Retinal pigment epithelial cell (primary cell): ENCODE data around the gene N4BP2.

Source experiments
- DNase-seq: peaks from one replicate; pipeline ENCODE4 v3.0.0-alpha.2; 2010; ENCODE audit warnings: low read depth
- H3K4me3 ChIP-seq: 2 replicates; pipeline ENCODE4 v1.5.1; 2011; ENCODE audit warnings: mild to moderate bottlenecking, low read length, control low read depth, moderate library complexity
- TF ChIP-seq, protein P1 (sequence below): conservative IDR thresholded peaks from 2 replicates; pipeline ENCODE4 v1.5.1; 2011; ENCODE audit warnings: low read depth, low read length, control low read depth, inconsistent platforms

The N4BP2 gene

DNA sequence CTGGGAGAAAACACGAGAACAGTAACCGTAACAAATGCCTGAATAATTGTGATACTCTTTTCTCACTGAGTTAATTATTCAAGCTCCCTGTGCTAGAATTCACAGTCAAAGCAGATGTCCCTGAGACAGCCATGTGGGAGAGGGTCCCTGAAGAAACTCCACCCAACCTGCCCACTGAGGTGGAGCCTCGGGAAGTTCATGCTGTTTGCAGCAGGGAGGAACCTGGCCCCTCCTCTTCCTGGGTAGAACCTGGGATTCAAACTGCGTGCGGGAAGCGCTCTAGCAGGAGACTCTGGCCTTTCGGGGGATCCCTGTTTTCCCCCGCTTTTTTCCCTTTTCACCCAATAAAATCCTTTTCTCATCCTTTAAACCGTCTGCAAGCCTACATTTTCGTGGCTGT lies 120.0 kb downstream of the N4BP2 start:
- TF ChIP-seq, protein P1, sequence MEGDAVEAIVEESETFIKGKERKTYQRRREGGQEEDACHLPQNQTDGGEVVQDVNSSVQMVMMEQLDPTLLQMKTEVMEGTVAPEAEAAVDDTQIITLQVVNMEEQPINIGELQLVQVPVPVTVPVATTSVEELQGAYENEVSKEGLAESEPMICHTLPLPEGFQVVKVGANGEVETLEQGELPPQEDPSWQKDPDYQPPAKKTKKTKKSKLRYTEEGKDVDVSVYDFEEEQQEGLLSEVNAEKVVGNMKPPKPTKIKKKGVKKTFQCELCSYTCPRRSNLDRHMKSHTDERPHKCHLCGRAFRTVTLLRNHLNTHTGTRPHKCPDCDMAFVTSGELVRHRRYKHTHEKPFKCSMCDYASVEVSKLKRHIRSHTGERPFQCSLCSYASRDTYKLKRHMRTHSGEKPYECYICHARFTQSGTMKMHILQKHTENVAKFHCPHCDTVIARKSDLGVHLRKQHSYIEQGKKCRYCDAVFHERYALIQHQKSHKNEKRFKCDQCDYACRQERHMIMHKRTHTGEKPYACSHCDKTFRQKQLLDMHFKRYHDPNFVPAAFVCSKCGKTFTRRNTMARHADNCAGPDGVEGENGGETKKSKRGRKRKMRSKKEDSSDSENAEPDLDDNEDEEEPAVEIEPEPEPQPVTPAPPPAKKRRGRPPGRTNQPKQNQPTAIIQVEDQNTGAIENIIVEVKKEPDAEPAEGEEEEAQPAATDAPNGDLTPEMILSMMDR = no peak

DNA sequence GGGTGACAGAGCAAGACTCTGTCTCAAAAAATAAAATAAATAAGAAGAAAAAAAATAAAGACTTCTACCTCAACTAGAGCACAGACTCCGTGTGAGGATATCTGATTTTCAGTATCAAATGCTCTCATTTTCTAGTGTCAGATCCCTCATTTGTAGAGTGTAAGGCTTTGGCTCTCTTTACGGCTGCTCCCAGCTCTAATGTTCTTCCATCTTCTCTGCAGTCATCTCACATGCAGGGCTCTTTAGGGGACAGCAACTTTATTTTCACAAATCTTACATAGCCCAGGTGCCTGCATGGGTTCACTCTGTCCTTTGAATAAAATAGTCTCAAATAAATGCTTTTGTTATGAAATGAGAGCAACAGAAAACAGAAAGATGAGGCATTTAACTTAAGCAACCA lies 120.9 kb downstream of the N4BP2 start:
- DNase-seq = no peak
- TF ChIP-seq, protein P1 = no peak
- H3K4me3 ChIP-seq = no peak overlapping the region

More for the DNA sequence above, 120.0 kb downstream of the N4BP2 start:
- H3K4me3 ChIP-seq = peak overlapping the region; percentile 32
- no peak for DNase-seq

DNA sequence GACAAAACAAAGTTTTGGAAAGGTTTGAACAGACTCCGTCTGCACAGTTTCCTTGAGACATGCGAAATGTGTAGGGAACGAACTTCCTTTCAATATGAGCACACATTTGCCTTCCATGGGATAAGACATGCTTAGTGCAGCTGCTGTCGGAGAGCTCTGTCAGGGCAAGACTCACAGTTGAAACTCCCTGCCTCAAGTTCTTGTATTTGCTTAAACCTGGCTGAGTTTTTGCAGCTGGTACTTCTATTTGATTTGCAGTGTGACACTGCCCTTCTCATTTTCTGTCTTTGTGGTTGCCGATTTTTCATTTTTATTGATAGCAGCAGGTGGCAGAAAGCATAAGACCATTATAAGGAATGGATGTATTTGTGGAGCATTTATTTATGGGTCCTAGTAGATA lies 122.0 kb downstream of the N4BP2 start:
- no peak for DNase-seq
- no peak overlapping the region for H3K4me3 ChIP-seq
- TF ChIP-seq, protein P1 = no peak

DNA sequence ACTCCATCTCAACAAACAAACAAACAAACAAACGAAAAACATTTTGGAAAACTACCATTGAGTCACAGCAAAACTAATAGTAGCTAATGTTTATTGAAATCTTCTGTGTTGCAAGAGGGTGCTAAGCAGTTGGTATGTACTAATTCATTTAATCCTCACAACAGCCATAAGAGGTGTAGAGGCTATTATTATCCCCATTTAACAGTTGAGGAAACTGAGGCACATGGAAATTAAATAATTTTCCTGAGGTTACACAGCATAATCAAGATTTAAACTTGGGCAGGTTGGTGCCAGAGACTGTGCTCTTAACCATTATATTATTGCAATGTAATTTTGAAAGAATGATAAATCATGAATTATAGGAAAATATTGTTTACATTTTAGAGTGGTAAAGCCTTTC lies 122.7 kb downstream of the N4BP2 start:
- TF ChIP-seq, protein P1 = no peak
- no peak overlapping the region for H3K4me3 ChIP-seq
- DNase-seq = no peak

DNA sequence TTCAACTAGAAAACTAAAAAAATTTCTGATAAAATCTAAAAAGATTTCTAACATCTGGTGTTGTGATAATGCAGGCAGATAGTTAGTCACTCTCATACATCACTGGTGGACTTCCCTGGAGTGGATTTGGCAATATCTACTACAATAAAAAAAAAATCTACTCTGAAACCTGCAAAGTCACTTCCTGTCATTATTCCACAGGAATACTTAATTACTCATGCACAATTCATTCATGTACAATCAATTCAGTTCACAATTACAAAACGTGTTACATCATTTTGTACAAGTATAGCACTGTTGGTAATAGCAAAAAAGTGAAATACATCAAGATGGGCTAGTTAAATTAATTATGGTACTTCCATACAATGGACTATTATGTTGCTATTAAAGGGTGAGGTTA lies 123.7 kb downstream of the N4BP2 start:
- TF ChIP-seq, protein P1 = no peak
- no peak overlapping the region for H3K4me3 ChIP-seq
- no peak for DNase-seq

DNA sequence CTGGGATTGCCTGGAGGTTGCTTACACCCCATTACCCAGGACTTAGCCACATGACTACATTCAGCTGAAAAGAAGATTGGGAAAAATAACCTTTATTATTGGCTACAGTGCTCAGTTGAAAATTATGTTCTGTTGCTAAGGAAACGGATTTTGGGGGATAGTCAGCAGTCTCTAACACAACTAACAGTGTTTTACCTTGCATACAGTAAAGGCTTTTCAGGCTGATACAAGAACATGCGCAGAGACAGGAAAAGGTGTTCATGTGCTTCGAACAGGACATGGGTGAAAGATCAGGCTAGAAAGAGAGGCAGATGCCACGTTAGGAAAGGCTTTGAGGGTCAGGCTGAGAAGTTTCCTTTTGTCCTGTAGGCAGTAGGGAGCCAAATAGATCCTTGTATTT lies 125.4 kb downstream of the N4BP2 start:
- TF ChIP-seq, protein P1 = no peak
- DNase-seq = no peak
- no peak overlapping the region for H3K4me3 ChIP-seq

DNA sequence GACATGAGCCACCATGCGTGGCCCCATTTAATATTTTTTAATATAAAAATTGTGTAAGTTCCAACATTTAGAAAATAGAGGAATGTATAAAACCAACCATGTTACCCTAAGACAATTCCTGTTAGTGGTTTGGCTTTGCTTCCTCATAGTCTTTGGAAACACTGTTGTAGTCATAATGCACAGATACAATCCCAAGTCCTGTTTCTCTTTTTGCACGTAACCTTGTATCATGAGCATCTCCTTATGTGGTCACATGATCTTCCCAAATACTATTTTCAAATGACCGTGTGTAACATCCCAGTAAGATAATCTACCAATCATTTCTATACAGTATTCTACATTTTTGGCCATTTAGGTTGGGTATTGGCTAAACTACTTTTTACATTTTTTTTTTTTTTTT lies 126.3 kb downstream of the N4BP2 start:
- no peak for DNase-seq
- TF ChIP-seq, protein P1 = no peak
- no peak overlapping the region for H3K4me3 ChIP-seq
